Caco-2 (cell line): Measurements from ENCODE around the gene ERCC1. TPM values are rescaled to one million over a fixed set of nuclear protein-coding genes. Genes with fewer than 3 reads are reported as not detected.
A peak's percentile ranks its signal among the peaks of the same experiment; 100 is the strongest.

Source experiments
- BruUV-seq: library from RNA; stranded (reverse); fragments of 400-500 nt; replicated peaks from 2 replicates; lab custom pipeline; 2021; lab: Mats Ljungman, UMichigan
- CTCF ChIA-PET: fragments of 300-600 bp; sonication (Branson Sonifier 250); formaldehyde crosslinking; loops from one replicate; lab custom pipeline; 2022; ENCODE audit warnings: antibody characterized with exemption; lab: Charles Lee
- POLR2A ChIA-PET: fragments of 300-600 bp; sonication (Branson Sonifier 250); formaldehyde crosslinking; loops from one replicate; lab custom pipeline; 2022; ENCODE audit warnings: antibody characterized with exemption; lab: Charles Lee
- DNase-seq, 2 experiments: peaks; one replicate each; pipeline versions ENCODE4 v3.0.0 to v3.0.0-alpha.2; 2020 to 2022
- H3K27me3 ChIP-seq: replicated peaks from 2 replicates; pipeline ENCODE4 v1.6.0; 2011; ENCODE audit warnings: low read length; ENCODE audit not compliant: control insufficient read depth, insufficient read depth
- H3K36me3 ChIP-seq: 2 replicates; pipeline ENCODE4 v1.5.1; 2011; ENCODE audit warnings: low read length; ENCODE audit not compliant: control insufficient read depth, insufficient read depth
- H3K4me1 ChIP-seq: fragments of 250-450 bp; sonication (Bioruptor Pico); 2 replicates; pipeline ENCODE4 v1.5.1; 2020; ENCODE audit warnings: mild to moderate bottlenecking
- H3K4me3 ChIP-seq: 2 replicates; pipeline ENCODE4 v1.5.1; 2011; ENCODE audit warnings: low read depth, mild to moderate bottlenecking, control low read depth, low read length
- H3K9me3 ChIP-seq: fragments of 250-450 bp; sonication (Bioruptor Pico); 2 replicates; pipeline ENCODE4 v1.5.1; 2020; ENCODE audit warnings: mild to moderate bottlenecking, moderate library complexity
- H3K27ac Mint-ChIP-seq: one replicate; pipeline ENCODE4 v1.8.0; 2022; ENCODE audit warnings: mixed read lengths; ENCODE audit not compliant: unreplicated experiment
- H3K27me3 Mint-ChIP-seq: one replicate; pipeline ENCODE4 v1.8.0; 2022; ENCODE audit warnings: mixed read lengths; ENCODE audit not compliant: insufficient read depth, unreplicated experiment
- H3K36me3 Mint-ChIP-seq: one replicate; pipeline ENCODE4 v1.8.0; 2022; ENCODE audit warnings: mild to moderate bottlenecking, mixed read lengths; ENCODE audit not compliant: insufficient read depth, unreplicated experiment
- H3K4me1 Mint-ChIP-seq: one replicate; pipeline ENCODE4 v1.8.0; 2022; ENCODE audit warnings: low read depth, mixed read lengths; ENCODE audit not compliant: unreplicated experiment
- H3K4me3 Mint-ChIP-seq: one replicate; pipeline ENCODE4 v1.8.0; 2022; ENCODE audit warnings: mild to moderate bottlenecking, moderate library complexity, mixed read lengths; ENCODE audit not compliant: unreplicated experiment
- H3K9me3 Mint-ChIP-seq: one replicate; pipeline ENCODE4 v1.8.0; 2022; ENCODE audit warnings: mixed read lengths; ENCODE audit not compliant: unreplicated experiment
- CTCF ChIP-seq, 2 experiments: fragments of 200-600 bp in 1 of 2; IDR thresholded peaks; 1 replicate in 1 of 2; 2 replicates in 1 of 2; pipeline versions ENCODE4 v1.5.1 to v1.8.0; 2011 to 2022; ENCODE audit warnings: antibody characterized with exemption in 1 of 2, control low read depth in 1 of 2, inconsistent platforms in 1 of 2, low read depth in 1 of 2, low read length in 1 of 2, mild to moderate bottlenecking in 1 of 2, moderate library complexity in 1 of 2; ENCODE audit not compliant: insufficient read depth in 1 of 2, severe bottlenecking in 1 of 2, unreplicated experiment in 1 of 2
- intact Hi-C: fragments of 100-400 bp; cut with micrococcal nuclease; formaldehyde crosslinking; loops from one replicate; pipeline ENCODE4 v1.10.0; 2022; ENCODE audit not compliant: unreplicated experiment
- total RNA-seq: library from RNA; stranded (reverse); gene quantifications from 2 replicates; pipeline ENCODE4 v1.2.3, GENCODE V29; 2022

ERCC1 gene
- total RNA-seq, 1 experiment from 2014 or later: 51.0 TPM

- H3K4me3 ChIP-seq: peak overlapping the region; percentile 81
- Mint-ChIP-seq H3K36me3 (peaks cover 67% of the 10 kb centered on the region), H3K9me3 (no peaks in the 10 kb centered on the region), H3K4me3 (peak overlapping the region; percentile 93), H3K27me3 (no peaks in the 10 kb centered on the region), H3K27ac (peak overlapping the region; percentile 96), H3K4me1 (peaks cover 17% of the 10 kb centered on the region)
- intact Hi-C loops: loop anchor here (5.0 kb wide), 1 partner anchor 230 kb away; the partner anchor contains the start of genes BLOC1S3 and TRAPPC6A
- no peak for DNase-seq
- no TSS peak for BruUV-seq
- H3K36me3 ChIP-seq: no peaks in the 10 kb centered on the region; the same call in 1 of the 2 replicates
- H3K27me3 ChIP-seq: no peaks in the 10 kb centered on the region
- no peaks in the 10 kb centered on the region for H3K9me3 ChIP-seq
- POLR2A ChIA-PET: no interaction called here
- CTCF ChIA-PET: no interaction called here
- TF ChIP-seq CTCF (IDR thresholded peaks at IDR 0.05; ENCODE audit: insufficient read depth in 1 of 2, low read depth in 1 of 2, low read length in 1 of 2, severe bottlenecking in 1 of 2, unreplicated experiment in 1 of 2): no peak
- H3K4me1 ChIP-seq: peaks cover 13% of the 10 kb centered on the region
Measured at GRCh38 chr19:45407091-45407375, 16.7 kb downstream of the ERCC1 start.

GRCh38 chr19:45406226-45407090 lies 17.3 kb downstream of the ERCC1 start, which contains the start of gene POLR1G:
Gene POLR1G (plus strand): TSS chr19:45406644. CDS start chr19:45406697, 53 bp downstream.
- CTCF ChIA-PET: interaction anchor here (0.7 to 1.0 kb wide), 3 partner anchors 33 to 79 kb away, joined by 3 to 12 read pairs (median 4); no protein-coding TSS in a partner anchor
- no peaks in the 10 kb centered on the region for H3K9me3 ChIP-seq
- Mint-ChIP-seq H3K36me3 (peaks cover 67% of the 10 kb centered on the region), H3K9me3 (no peaks in the 10 kb centered on the region), H3K4me1 (peaks cover 17% of the 10 kb centered on the region), H3K27ac (peak within 1 kb of the TSS; percentile 96), H3K27me3 (no peaks in the 10 kb centered on the region), H3K4me3 (peak within 1 kb of the TSS; percentile 93)
- POLR2A ChIA-PET: interaction anchor here (0.6 to 1.0 kb wide), 3 partner anchors 17 to 123 kb away, joined by 3 to 4 read pairs (median 3); partner anchors contain the start of gene ERCC1
- H3K36me3 ChIP-seq: no peaks in the 10 kb centered on the region; the same call in 1 of the 2 replicates
- peak within 1 kb of the TSS; percentile 81 for H3K4me3 ChIP-seq
- intact Hi-C loops: loop anchor here (5.0 kb wide), 1 partner anchor 229 kb away; the partner anchor contains the start of genes BLOC1S3 and TRAPPC6A
- TF ChIP-seq CTCF (IDR thresholded peaks at IDR 0.05; ENCODE audit: insufficient read depth in 1 of 2, low read depth in 1 of 2, low read length in 1 of 2, severe bottlenecking in 1 of 2, unreplicated experiment in 1 of 2): no peak
- H3K27me3 ChIP-seq: no peaks in the 10 kb centered on the region
- TSS peak; percentile 32 for BruUV-seq
- DNase-seq: peak; percentile 88
- H3K4me1 ChIP-seq: peaks cover 13% of the 10 kb centered on the region
